Hematopoietic multipotent progenitor cell treated with erythropoietin and hydrocortisone succinate and interleukin-3 and kit ligand, for 4 days (in vitro differentiated cells): Measurements from ENCODE around the gene IFI27.
"Not testable (repeated sequence)": the region's sequence is repeated elsewhere in the genome, so short reads cannot be mapped to it uniquely, and the experiment has no call there.

Experiments used
- DNase-seq: peaks from one replicate; pipeline ENCODE4 v3.0.0-alpha.2; 2015

The IFI27 gene

DNA sequence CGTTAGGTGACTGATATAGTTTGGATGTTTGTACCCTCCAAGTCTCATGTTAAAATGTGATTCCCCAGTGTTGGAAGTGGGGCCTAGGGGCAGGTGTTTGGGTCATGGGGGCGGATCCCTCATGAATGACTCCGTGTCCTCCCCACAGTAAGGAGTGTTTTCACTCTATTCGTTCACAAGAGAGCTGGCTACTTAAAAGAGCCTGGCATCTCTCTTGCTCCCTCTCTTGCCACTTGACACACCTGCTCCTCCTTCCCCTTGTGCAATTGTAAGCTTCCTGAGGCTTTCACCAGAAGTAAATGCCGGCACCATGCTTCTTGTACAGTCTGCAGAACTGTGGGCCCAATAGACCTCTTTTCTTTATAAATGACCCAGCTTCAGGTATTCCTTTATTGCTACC is 16.3 kb downstream of the IFI27 start:
- DNase-seq: no peak

DNA sequence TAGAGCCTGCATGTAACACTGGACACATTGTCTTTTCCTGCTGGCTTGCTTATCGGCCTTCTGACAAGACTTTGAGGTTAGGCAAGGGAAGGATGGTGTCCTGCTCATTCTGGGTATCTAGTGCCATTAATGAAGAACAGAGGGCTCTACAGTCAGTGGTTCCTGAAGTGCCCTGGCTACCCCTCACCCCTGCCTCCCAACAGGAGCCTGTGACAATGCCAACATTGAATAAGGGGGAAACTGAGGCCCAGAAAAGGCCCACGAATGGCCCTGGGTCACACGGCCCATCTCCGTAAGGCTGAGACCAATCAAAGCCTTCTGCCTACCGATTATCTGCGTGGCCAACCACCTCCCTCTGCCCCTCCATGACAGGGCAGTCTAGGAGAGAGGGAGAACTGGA is 16.8 kb downstream of the IFI27 start:
- DNase-seq: no peak

DNA sequence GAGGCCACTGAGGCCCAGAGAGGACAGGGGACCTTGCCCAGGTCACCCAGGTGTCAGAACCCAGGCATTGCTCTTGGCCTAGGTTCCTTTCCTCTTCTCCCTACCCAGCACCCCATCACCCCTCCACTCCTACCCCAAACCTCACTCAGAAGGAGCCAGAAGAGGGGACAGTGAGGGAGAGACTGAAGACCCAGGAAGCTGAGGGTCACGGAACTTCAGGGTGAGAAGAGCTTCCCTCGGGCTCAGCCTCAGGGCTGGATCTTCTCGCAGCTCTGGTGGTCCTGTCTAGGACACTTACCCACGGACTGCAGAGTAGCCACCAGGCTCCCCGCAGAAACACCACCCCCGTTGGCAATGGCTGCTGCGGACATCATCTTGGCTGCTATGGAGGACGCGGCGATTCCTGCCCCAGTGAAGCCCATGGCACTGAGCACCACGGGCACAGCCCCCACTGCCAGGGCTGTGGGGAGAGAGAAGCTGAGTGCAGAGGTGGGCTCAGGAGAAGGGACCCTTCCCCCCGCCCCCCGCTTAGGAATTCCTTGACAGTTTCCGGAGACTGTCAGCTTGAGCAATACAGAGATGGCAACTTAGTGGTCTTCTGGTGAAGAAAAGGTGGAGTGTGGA is 17.8 kb downstream of the IFI27 start:
- DNase-seq: no peak

GRCh38 chr14:94129111-94129757 is 18.7 kb downstream of the IFI27 start, which contains the start of gene IFI27L2:
Gene IFI27L2, minus strand, starts transcription at chr14:94129604. Its CDS starts 40 bp downstream, at chr14:94129564.
- peak; percentile 87 for DNase-seq

DNA sequence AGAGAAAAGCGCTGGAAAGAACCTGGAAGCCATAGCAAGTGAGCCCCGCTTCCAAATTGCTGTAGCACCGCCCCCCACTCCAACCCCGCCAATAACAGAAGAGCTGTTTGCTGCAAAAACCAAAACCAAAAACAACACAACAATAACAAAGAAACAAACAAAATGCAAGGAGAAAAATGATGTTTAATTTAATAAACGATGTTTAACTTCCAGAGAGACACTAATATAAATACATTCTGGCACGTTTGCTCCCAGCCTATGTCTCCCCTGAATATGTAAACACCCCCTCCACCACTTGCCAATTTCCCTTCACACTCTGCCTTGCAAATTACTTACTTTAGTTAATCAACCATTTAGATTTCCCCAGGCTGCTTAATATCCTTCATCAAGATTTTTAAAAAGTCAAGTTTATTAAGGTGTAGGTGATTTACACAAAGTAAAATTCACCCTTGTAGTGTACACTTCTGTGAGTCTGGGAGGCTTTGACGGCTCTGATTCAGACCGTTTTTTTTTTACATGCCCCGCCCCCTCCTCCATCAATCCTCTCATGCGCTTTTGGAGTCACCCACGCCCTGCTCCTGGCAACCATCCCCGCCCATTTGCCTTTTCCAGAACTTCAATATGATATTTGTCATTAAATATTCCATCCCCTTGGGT is 19.4 kb downstream of the IFI27 start:
- peak; percentile 55 for DNase-seq

DNA sequence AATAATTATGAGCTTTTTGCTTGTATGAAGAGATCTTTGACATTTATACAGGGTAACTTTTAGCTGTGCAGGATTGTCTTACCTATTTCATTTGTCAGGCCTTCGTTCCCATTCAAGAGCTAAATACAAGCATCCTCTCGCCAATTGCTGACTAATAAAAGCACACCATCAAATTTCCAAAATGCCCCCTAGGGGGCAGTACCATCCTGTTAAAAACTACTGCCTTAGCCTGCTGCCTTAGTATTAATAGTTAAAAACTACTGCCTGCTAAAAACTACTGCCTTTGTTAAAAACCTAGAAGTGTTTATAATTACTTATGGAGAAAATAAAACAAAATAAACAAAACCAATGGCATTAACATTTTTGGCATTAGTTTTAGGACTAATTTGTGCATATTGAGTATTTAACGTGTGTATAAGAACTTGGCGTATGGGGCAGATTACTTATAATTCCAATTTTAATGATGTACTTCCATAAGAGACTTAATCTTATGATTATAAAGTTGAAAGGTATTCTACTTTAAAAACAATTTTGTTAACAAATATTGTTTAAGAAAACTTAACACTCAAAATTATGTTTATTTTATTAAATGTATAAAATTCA is 21.9 kb downstream of the IFI27 start:
- peak; percentile 86 for DNase-seq

GRCh38 chr14:94135476-94135875 is 24.9 kb downstream of the IFI27 start:
- DNase-seq: no peak

DNA sequence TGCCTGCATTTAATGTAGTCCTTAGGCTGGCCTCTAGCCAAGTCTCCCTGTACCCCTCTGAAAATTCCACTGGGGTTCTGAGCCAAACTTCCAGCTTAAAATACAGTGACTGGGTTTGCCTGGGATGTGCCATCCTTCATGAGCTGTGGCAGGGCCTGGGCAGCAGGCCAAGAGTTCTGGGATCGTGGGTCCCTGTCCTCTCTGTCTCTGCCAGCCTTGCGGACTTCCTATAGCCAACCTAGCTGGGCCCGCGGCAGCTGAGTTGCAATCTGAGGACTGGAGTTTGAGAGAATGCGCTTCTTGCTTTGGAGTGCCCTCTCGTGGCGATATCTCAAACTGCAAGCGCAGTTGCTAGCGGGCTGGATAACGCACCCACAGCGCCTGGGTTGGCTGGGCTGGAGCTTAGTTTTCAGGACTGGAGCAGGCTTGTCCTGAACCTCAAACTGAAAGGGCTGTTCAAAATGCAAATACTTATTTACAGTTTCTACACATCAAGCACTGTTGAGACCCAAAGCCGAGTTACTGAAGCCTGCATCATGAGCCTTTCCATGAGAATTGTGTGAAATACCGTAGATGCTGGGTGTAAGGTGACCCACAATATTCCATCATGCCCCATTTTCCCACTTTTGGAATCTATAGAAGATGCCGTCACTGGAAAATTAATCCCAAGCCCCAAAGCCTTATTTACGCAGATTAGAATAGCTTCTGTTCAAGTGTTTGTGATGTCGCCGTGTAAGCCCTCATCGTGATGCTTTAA is 26.2 kb downstream of the IFI27 start:
- DNase-seq: peak; percentile 91

GRCh38 chr14:94138251-94138650 is 27.7 kb downstream of the IFI27 start:
- DNase-seq: no peak

GRCh38 chr14:94139006-94139405 is 28.5 kb downstream of the IFI27 start:
- DNase-seq: no peak

DNA sequence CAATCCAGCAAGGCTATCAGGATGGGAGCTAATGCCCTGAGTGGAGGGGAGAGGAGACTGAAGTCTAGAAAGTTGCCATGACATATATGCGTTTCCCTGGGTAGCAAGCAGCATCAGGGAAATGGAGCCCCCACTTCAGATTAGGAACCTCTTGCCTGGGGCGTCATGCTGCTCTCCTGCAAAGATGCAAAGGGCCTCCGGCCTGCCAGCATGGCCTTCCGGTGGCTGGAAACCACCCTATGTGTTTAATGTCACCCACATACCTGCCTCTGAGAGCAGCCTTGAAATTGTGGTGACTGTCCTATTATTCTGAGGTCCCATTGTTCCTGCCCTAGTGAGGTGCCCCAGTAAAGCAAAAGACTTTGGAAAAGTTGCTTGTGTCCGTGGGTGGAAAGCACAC is 28.9 kb downstream of the IFI27 start:
- DNase-seq: no peak

- DNase-seq: no peak
Observed at GRCh38 chr14:94142247-94142646, 31.7 kb downstream of the IFI27 start.

GRCh38 chr14:94142836-94143235 is 32.3 kb downstream of the IFI27 start:
- DNase-seq: no peak

DNA sequence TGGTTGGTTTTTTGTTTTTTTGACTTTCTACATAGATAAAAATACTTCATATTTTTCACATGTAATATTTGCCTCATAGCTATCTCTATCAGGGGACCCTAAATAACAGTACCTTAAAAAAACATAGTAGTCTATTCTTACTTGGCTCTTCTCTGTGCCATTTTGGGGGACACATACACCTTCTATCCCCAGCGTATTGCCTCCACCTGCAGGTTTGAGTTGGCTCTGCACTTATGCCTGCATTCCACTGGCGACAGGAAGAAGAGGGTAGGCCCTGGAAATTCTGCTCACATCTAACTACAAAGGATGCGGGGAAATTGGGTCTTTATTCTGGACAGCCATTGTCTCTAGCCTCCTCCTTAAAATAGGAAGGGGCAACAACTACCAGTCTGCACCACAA is 32.7 kb downstream of the IFI27 start:
- peak; percentile 44 for DNase-seq

GRCh38 chr14:94143711-94144110 is 33.2 kb downstream of the IFI27 start:
- no peak for DNase-seq

DNA sequence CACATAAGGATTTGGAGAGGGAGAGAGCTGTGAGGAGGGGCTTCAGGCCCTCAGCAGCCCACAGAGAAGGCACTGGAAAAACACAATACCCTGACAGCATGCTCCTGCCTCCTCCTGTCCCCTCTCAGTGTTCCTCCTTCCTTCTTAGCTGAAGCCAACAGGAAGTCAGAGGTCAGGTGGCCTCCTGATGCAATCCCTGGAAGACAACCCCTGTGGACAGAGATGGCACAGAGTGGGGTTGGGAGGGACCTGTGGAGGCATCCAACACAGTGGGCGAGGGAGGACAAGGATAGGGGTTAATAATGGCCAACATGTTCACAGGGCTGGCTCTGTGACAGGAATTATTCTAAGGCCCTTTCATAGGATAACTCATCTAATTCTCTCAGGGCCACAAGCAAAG is 34.2 kb downstream of the IFI27 start:
- peak; percentile 32 for DNase-seq

DNA sequence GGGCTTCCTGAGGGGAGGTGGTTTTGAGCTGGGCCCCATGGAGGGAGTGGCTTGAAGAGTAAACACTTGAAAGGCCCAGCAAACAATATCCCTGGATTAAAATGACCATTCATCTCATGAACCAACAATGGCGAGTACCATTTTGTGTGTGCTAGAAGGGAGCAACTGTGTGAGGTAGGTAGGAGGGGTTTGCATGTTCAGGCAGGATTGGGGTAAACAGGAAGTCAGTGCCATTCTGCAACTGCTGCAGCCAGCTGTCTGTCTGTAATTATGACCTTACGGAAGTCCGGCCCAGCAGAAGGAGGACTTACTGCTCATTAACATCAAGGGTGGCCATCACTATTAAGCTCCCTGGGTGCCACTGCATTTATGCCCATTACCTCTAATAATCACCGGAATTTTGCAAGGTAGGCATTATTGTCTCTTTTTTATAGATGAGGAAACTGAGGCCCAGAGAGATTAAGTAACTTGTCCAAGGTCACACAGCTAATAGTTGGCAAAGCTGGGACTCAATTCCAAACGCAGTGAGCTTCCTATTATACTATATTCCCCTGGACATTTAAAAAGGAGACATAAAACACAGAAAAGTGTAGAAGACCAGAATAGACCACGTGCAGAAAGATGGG is 35.5 kb downstream of the IFI27 start:
- peak; percentile 28 for DNase-seq

DNA sequence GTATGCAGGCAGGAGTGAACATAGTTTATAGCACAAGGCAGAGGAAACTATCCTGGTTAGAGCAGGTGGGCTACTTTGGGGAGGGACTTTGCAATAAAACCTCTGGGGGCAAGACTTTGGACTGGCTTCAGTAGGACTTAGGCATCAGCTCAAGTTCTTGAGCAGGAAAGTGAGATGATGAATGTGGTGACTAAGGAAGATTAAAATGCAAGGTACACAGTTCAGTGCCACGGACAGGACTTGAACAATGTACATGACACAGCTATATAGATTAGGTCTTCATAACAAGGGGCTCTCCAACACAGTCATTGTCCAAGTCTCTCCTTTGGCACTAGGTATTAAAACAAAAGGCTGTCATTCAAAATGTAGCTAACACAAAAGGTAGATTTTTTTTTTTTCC is 42.1 kb downstream of the IFI27 start:
- DNase-seq: no peak

DNA sequence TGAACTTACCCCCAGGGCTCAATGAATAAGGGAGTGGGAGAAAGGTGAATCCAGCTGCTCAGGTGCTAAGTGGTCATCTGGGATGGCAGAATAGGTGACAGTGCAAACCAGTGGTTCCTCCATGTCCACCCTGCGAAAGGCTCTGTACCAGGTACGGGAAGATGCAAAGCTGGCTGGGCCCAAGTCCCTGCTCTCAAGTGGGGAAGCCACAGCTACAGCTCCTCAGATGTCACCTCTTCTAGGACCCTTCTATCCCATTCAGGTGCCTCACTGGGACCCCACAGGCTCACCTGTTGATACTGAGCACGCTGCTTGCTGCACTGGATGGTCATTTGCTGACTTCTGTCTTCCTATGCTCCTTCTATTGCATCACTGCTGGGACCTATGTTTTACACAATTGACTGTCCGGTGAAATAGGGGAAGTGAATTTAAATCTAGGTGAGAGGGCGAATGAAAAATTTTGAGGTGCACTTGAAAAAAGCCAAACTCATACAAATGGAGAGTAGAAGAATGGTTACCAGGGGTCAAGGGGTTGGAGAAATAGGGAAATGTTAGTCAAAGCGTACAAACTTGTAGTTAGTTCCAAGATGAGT is 43.3 kb downstream of the IFI27 start:
- no peak for DNase-seq

GRCh38 chr14:94156143-94156542 is 45.6 kb downstream of the IFI27 start:
- DNase-seq: not testable (repeated sequence)

GRCh38 chr14:94157197-94157596 is 46.7 kb downstream of the IFI27 start:
- no peak for DNase-seq

- no peak for DNase-seq
Observed at GRCh38 chr14:94158239-94158883, 47.8 kb downstream of the IFI27 start.
